Measurements from ENCODE around the gene ISL1.

GRCh38 chr5:51385216-51385615 lies 2.0 kb downstream of the ISL1 start:
- TF ChIP-seq CTCF (IDR thresholded peaks at IDR 0.05): no peak
- TF ChIP-seq ZFX (IDR thresholded peaks at IDR 0.05; ENCODE audit: borderline replicate concordance): no peak
